K562 (cell line): ENCODE results near the gene LRP6. TPM values are rescaled to one million over a fixed set of nuclear protein-coding genes. Genes with fewer than 3 reads are reported as not detected.

ENCODE experiments used
- ATAC-seq: fragments of 200-7000 bp; cut with Tn5 transposase; 3 replicates; pipeline ENCODE4 v1.9.1; 2020; ENCODE audit warnings: moderate library complexity
- BruUV-seq: library from RNA; stranded (reverse); fragments of 400-500 nt; replicated peaks from 2 replicates; lab custom pipeline; 2021; lab: Mats Ljungman, UMichigan
- CTCF ChIA-PET: fragments of 300-600 bp; formaldehyde crosslinking; extraction: SDS; loops from one replicate; lab custom pipeline; 2021; ENCODE audit warnings: low intra/inter-chr PET ratio; lab: Yijun Ruan, JAX
- POLR2A ChIA-PET: fragments of 300-600, 350-650 bp; sonication (Branson Sonifier 250); formaldehyde crosslinking; extraction: SDS; loops from one replicate; lab custom pipeline; 2021; ENCODE audit warnings: antibody characterized with exemption, inconsistent platforms; lab: Yijun Ruan, JAX
- DNase-seq, 4 experiments: peaks; one replicate each; pipeline versions ENCODE4 v3.0.0 to v3.0.0-alpha.2; 2011 to 2018; ENCODE audit warnings: low spot score in 3 of 4, mixed read lengths in 3 of 4; ENCODE audit errors: extremely low read depth in 1 of 4
- FAIRE-seq: peaks from 2 replicates; lab custom pipeline; 2011; peaks lifted over from hg19 to GRCh38; lab: Jason Lieb, UNC
- H2AFZ ChIP-seq: 2 replicates; pipeline ENCODE4 v1.6.0; 2011; ENCODE audit warnings: low read depth, low read length, control low read depth, inconsistent platforms
- H3K27ac ChIP-seq: fragments of 200-600 bp; 3 replicates; pipeline ENCODE4 v1.8.0; 2011; ENCODE audit warnings: low read depth, mild to moderate bottlenecking, control low read depth, inconsistent platforms, low read length, moderate library complexity, mixed read lengths; ENCODE audit errors: extremely low read depth
- H3K27me3 ChIP-seq, 2 experiments: fragments of 300-600 bp in 1 of 2; 2 replicates in 1 of 2; 3 replicates in 1 of 2; pipeline versions ENCODE4 v1.6.0 to v1.8.0; 2011; ENCODE audit warnings: inconsistent platforms in 2 of 2, low read length in 2 of 2, mild to moderate bottlenecking in 1 of 2, mixed read lengths in 1 of 2, moderate library complexity in 1 of 2; ENCODE audit not compliant: control insufficient read depth in 2 of 2, insufficient read depth in 2 of 2
- H3K36me3 ChIP-seq: fragments of 300-600 bp; 3 replicates; pipeline ENCODE4 v1.8.0; 2011; ENCODE audit warnings: mild to moderate bottlenecking, low read length, inconsistent platforms; ENCODE audit not compliant: control insufficient read depth, insufficient read depth
- H3K4me1 ChIP-seq, 2 experiments: fragments of 200-600 bp in 1 of 2; replicated peaks in 1 of 2; 2 replicates in 1 of 2; 3 replicates in 1 of 2; pipeline versions ENCODE4 v1.5.1 to v1.8.0; 2011; ENCODE audit warnings: inconsistent platforms in 2 of 2, low read length in 2 of 2, mild to moderate bottlenecking in 1 of 2, mixed read lengths in 1 of 2, moderate library complexity in 1 of 2; ENCODE audit not compliant: control insufficient read depth in 2 of 2, insufficient read depth in 2 of 2
- H3K4me2 ChIP-seq: 2 replicates; pipeline ENCODE4 v1.6.1; 2011; ENCODE audit warnings: low read length, control low read depth, inconsistent platforms, mixed read lengths; ENCODE audit not compliant: insufficient read depth
- H3K4me3 ChIP-seq: fragments of 200-600 bp; sonication (generic), shearing (Covaris generic); 2 replicates; pipeline ENCODE4 v1.5.1; 2016; ENCODE audit warnings: control low read depth, inconsistent platforms
- H3K79me2 ChIP-seq: fragments of 200-600 bp; 3 replicates; pipeline ENCODE4 v1.8.0; 2011; ENCODE audit warnings: low read length, inconsistent platforms; ENCODE audit not compliant: control insufficient read depth, insufficient read depth
- H3K9ac ChIP-seq, 2 experiments: 2 replicates each; pipeline versions ENCODE4 v1.6.0 to v1.6.1; 2011; ENCODE audit warnings: low read depth in 2 of 2, low read length in 2 of 2, control low read depth in 1 of 2, inconsistent platforms in 1 of 2, mild to moderate bottlenecking in 1 of 2, mixed read lengths in 1 of 2; ENCODE audit not compliant: insufficient read depth in 1 of 2
- H3K9me1 ChIP-seq: one replicate; pipeline ENCODE4 v1.6.0; 2011; ENCODE audit warnings: inconsistent platforms, mild to moderate bottlenecking, low read length, moderate library complexity; ENCODE audit not compliant: control insufficient read depth, insufficient read depth
- H3K9me3 ChIP-seq: replicated peaks from 2 replicates; pipeline ENCODE4 v1.5.1; 2011; ENCODE audit warnings: low read depth, low read length, inconsistent platforms; ENCODE audit not compliant: control insufficient read depth, insufficient read depth
- H4K20me1 ChIP-seq: replicated peaks from 2 replicates; pipeline ENCODE4 v1.6.1; 2011; ENCODE audit warnings: low read length, inconsistent platforms, mixed read lengths; ENCODE audit not compliant: control insufficient read depth, insufficient read depth
- CBX5 ChIP-seq: IDR thresholded peaks from 2 replicates; pipeline ENCODE4 v1.6.1; 2014; ENCODE audit warnings: low read depth, borderline replicate concordance
- CCAR2 ChIP-seq: fragments of 200-400 bp; formaldehyde crosslinking; IDR thresholded peaks from 2 replicates; pipeline ENCODE4 v1.6.1; 2017; ENCODE audit warnings: mild to moderate bottlenecking, low read depth, low read length
- CTBP1 ChIP-seq: fragments of 450-650 bp; IDR thresholded peaks from 2 replicates; pipeline ENCODE4 v1.6.1; 2016; ENCODE audit warnings: borderline replicate concordance
- KDM1A ChIP-seq, 2 experiments: fragments of 450-650 bp; IDR thresholded peaks; 2 replicates each; pipeline ENCODE4 v1.6.1; 2016; ENCODE audit warnings: mild to moderate bottlenecking in 2 of 2
- NONO ChIP-seq, 2 experiments: fragments of 200-400 bp in 1 of 2; fragments of 450-650 bp in 1 of 2; formaldehyde crosslinking in 1 of 2; IDR thresholded peaks; 2 replicates each; pipeline ENCODE4 v1.6.1; 2017; ENCODE audit warnings: low read depth in 2 of 2, mild to moderate bottlenecking in 2 of 2, moderate library complexity in 2 of 2, low read length in 1 of 2
- PREB ChIP-seq: sonication (generic); formaldehyde crosslinking; IDR thresholded peaks from 2 replicates; pipeline ENCODE4 v1.8.1; 2023; ENCODE audit warnings: mild to moderate bottlenecking, missing genetic modification reagents
- ZNF133 ChIP-seq: fragments of 250-450 bp; sonication (Bioruptor Pico); IDR thresholded peaks from 2 replicates; pipeline ENCODE4 v1.4.0; 2020; ENCODE audit warnings: mild to moderate bottlenecking
- WGBS: fragments of 100-300 bp; shearing (Covaris generic); methylation state at CpG from one replicate; pipeline ENCODE4 v1.1.6; 2016; ENCODE audit warnings: low coverage, mixed read lengths; ENCODE audit not compliant: insufficient coverage; ENCODE audit errors: missing lambda C conversion rate; 5-methylcytosine and 5-hydroxymethylcytosine counted together
- in situ Hi-C: fragments of 300-500 bp; cut with MboI; formaldehyde crosslinking; loops from 4 replicates; pipeline ENCODE4 v1.15.0; 2018; ENCODE audit warnings: inconsistent platforms, mixed read lengths
- intact Hi-C: fragments of 100-400 bp; cut with micrococcal nuclease; formaldehyde crosslinking; loops from 2 replicates; pipeline ENCODE4 v1.14.2; 2022
- polyA plus RNA-seq, 8 experiments: library from polyadenylated mRNA; depleted of rRNA in 4 of 8; stranded (reverse) in 5 of 8; unstranded in 3 of 8; fragments of >200 nt; fragmentation: Nextera tagmentation in 2 of 8; fragmentation: Illumina TruSeq in 1 of 8; extraction: Ambion mirVana in 2 of 8; extraction: Trizol in 1 of 8; gene quantifications; 2 replicates each; pipeline versions ENCODE4 v1.2.1 to v1.2.3, GENCODE V29; 2011 to 2014; ENCODE audit warnings: inconsistent platforms in 1 of 8, missing spikeins in 1 of 8
- total RNA-seq, 7 experiments: library from RNA; depleted of rRNA in 6 of 7; stranded (reverse); fragments of >200 nt in 6 of 7; fragmentation: Illumina TruSeq in 2 of 7; extraction: Trizol in 2 of 7; gene quantifications; 2 replicates each; pipeline versions ENCODE4 v1.2.1 to v1.2.3, GENCODE V29; 2011 to 2021; ENCODE audit warnings: low replicate concordance in 1 of 7
- TF ChIP-seq, protein P1 (sequence below): fragments of 450-650 bp; IDR thresholded peaks from 2 replicates; pipeline ENCODE4 v1.6.1; 2016; ENCODE audit warnings: low read depth, mild to moderate bottlenecking, moderate library complexity

LRP6 gene
- total and polyA plus RNA-seq, 9 of the 15 experiments (the other 6 are each of a cell fraction or from before 2014, with no cell fraction given) = 3.0 to 17.0 (median 10.8) TPM

GRCh38 chr12:12214201-12214600, 52.6 kb downstream of the LRP6 start:
- ATAC-seq (no peak), DNase-seq (no peak), FAIRE-seq (no peak)
- in situ Hi-C loops = no loop called here
- ChIA-PET POLR2A (no interaction called here), CTCF (no interaction called here)
- H3K4me1 ChIP-seq = peaks cover 0 to 13% of the 10 kb centered on the region in 2 experiments; a peak in 3 of 5 replicates
- no peak overlapping the region for H3K9ac ChIP-seq
- peaks cover 62% of the 10 kb centered on the region for H3K79me2 ChIP-seq
- peak overlapping the region; percentile 88; the same call in 1 of the 3 replicates for H3K27ac ChIP-seq
- no peaks in the 10 kb centered on the region for H3K9me1 ChIP-seq
- TF ChIP-seq CCAR2 = no peak
- TF ChIP-seq CBX5 = no peak
- H4K20me1 ChIP-seq = no peaks in the 10 kb centered on the region
- no peaks in the 10 kb centered on the region for H3K27me3 ChIP-seq
- no peaks in the 10 kb centered on the region for H3K9me3 ChIP-seq
- H3K4me2 ChIP-seq = no peak overlapping the region
- intact Hi-C loops = no loop called here
- H3K4me3 ChIP-seq = no peak overlapping the region
- H3K36me3 ChIP-seq = no peaks in the 10 kb centered on the region
- no TSS peak for BruUV-seq
- no peak overlapping the region for H2AFZ ChIP-seq

- Histone ChIP-seq H3K27me3 (no peaks in the 10 kb centered on the region), H2AFZ (no peak overlapping the region), H3K4me3 (no peak overlapping the region), H3K9me1 (no peaks in the 10 kb centered on the region), H3K9ac (no peak overlapping the region), H3K4me2 (no peak overlapping the region), H3K27ac (no peak overlapping the region), H3K79me2 (peaks cover 63% of the 10 kb centered on the region), H3K36me3 (no peaks in the 10 kb centered on the region), H3K9me3 (no peaks in the 10 kb centered on the region), H3K4me1 (peaks cover 0 to 11% of the 10 kb centered on the region in 2 experiments; a peak in 3 of 5 replicates), H4K20me1 (no peaks in the 10 kb centered on the region)
- BruUV-seq = no TSS peak
- POLR2A ChIA-PET = no interaction called here
- no peak for TF ChIP-seq ZNF133 (CRISPR knock-in tag)
- no peak for TF ChIP-seq NONO (IDR thresholded peaks at IDR 0.05; ENCODE audit: low read depth in 2 of 2, low read length in 1 of 2)
- no peak for TF ChIP-seq KDM1A (IDR thresholded peaks at IDR 0.05)
- no peak for TF ChIP-seq CTBP1
- TF ChIP-seq, protein P1, sequence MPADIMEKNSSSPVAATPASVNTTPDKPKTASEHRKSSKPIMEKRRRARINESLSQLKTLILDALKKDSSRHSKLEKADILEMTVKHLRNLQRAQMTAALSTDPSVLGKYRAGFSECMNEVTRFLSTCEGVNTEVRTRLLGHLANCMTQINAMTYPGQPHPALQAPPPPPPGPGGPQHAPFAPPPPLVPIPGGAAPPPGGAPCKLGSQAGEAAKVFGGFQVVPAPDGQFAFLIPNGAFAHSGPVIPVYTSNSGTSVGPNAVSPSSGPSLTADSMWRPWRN = no peak
- no peak for TF ChIP-seq PREB (CRISPR knock-in tag)
- CTCF ChIA-PET = no interaction called here
- in situ Hi-C loops (no loop called here), intact Hi-C loops (no loop called here)
- FAIRE-seq = no peak
- ATAC-seq = no peak
- 100% methylated on average over 1 of the region's 1 CpG for whole genome bisulfite sequencing
- DNase-seq = no peak
Measured at GRCh38 chr12:12212769-12213168, 54.1 kb downstream of the LRP6 start.
